SU-DHL-6 (cell line): Measurements from ENCODE around the gene KCNB1.

Source experiments
- CTCF ChIP-seq: fragments of 200-600 bp; sonication (generic); IDR thresholded peaks from one replicate; pipeline ENCODE4 v1.5.1; 2017; ENCODE audit warnings: antibody characterized with exemption, mild to moderate bottlenecking, low read length, moderate library complexity; ENCODE audit not compliant: insufficient read depth, poor library complexity, severe bottlenecking
- EZH2phosphoT487 ChIP-seq: fragments of 200-600 bp; sonication (generic), shearing (Covaris generic); conservative IDR thresholded peaks from 2 replicates; pipeline ENCODE4 v1.6.1; 2018; ENCODE audit warnings: mild to moderate bottlenecking, antibody characterized with exemption, low read length, moderate library complexity, mixed read lengths

GRCh38 chr20:49404461-49404860 lies 78.0 kb downstream of the KCNB1 start:
- TF ChIP-seq CTCF, result no peak
- no peak for TF ChIP-seq EZH2phosphoT487
